IMR-90 (cell line): ENCODE measurements around the gene CPD. TPM values are rescaled to one million over a fixed set of nuclear protein-coding genes. Genes with fewer than 3 reads are reported as not detected.
"Not testable (repeated sequence)": the region's sequence is repeated elsewhere in the genome, so short reads cannot be mapped to it uniquely, and the experiment has no call there.

Experiments used
- ATAC-seq: fragments of 200-7000 bp; cut with Tn5 transposase; 2 replicates; pipeline ENCODE4 v1.9.1; 2020; ENCODE audit warnings: low read depth, mild to moderate bottlenecking, moderate library complexity
- BruUV-seq: library from RNA; stranded (reverse); fragments of 400-500 nt; replicated peaks from 2 replicates; lab custom pipeline; 2021; lab: Mats Ljungman, UMichigan
- CTCF ChIA-PET: fragments of 300-600 bp; formaldehyde crosslinking; extraction: SDS; loops from one replicate; lab custom pipeline; 2021; ENCODE audit warnings: antibody characterized with exemption; lab: Yijun Ruan, JAX
- POLR2A ChIA-PET: fragments of 300-600 bp; sonication (Branson Sonifier 250); formaldehyde crosslinking; loops from one replicate; lab custom pipeline; 2022; ENCODE audit warnings: antibody characterized with exemption; ENCODE audit not compliant: unreplicated experiment; lab: Charles Lee
- DNase-seq: peaks from one replicate; pipeline ENCODE4 v3.0.0; 2013
- H2AFZ ChIP-seq: replicated peaks from 2 replicates; pipeline ENCODE3; 2013; ENCODE audit warnings: low read length, mild to moderate bottlenecking; ENCODE audit not compliant: poor library complexity
- H2AK5ac ChIP-seq: 2 replicates; pipeline ENCODE4 v1.6.1; 2013; ENCODE audit warnings: low read depth, low read length, inconsistent platforms
- H2AK9ac ChIP-seq: replicated peaks from 2 replicates; pipeline ENCODE3; 2013; ENCODE audit warnings: mild to moderate bottlenecking, low read depth, low read length, moderate library complexity; ENCODE audit not compliant: poor library complexity
- H2BK120ac ChIP-seq: 2 replicates; pipeline ENCODE4 v1.6.1; 2013; ENCODE audit warnings: low read depth, low read length, inconsistent platforms
- H2BK15ac ChIP-seq: 3 replicates; pipeline ENCODE4 v1.6.1; 2013; ENCODE audit warnings: low read depth, low read length, inconsistent platforms
- H2BK20ac ChIP-seq: 2 replicates; pipeline ENCODE4 v1.6.1; 2013; ENCODE audit warnings: low read depth, mild to moderate bottlenecking, inconsistent platforms, low read length, moderate library complexity
- H2BK5ac ChIP-seq: 2 replicates; pipeline ENCODE4 v1.6.1; 2013; ENCODE audit warnings: mild to moderate bottlenecking, low read depth, low read length, inconsistent platforms; ENCODE audit not compliant: poor library complexity, severe bottlenecking
- H3K14ac ChIP-seq: replicated peaks from 2 replicates; pipeline ENCODE4 v1.6.1; 2013; ENCODE audit warnings: low read depth, low read length, inconsistent platforms
- H3K18ac ChIP-seq: 2 replicates; pipeline ENCODE4 v1.6.1; 2013; ENCODE audit warnings: low read depth, low read length, control low read depth
- H3K23ac ChIP-seq: 2 replicates; pipeline ENCODE4 v1.6.1; 2013; ENCODE audit warnings: low read depth, low read length, inconsistent platforms
- H3K27ac ChIP-seq: 2 replicates; pipeline ENCODE4 v1.5.1; 2013; ENCODE audit warnings: mild to moderate bottlenecking, control low read depth, low read length; ENCODE audit not compliant: insufficient read depth
- H3K27me3 ChIP-seq: 2 replicates; pipeline ENCODE4 v1.6.1; 2013; ENCODE audit warnings: low read length; ENCODE audit not compliant: control insufficient read depth, insufficient read depth
- H3K36me3 ChIP-seq: 2 replicates; pipeline ENCODE4 v1.6.1; 2013; ENCODE audit warnings: low read length, mixed read lengths; ENCODE audit not compliant: control insufficient read depth, insufficient read depth
- H3K4ac ChIP-seq: 2 replicates; pipeline ENCODE4 v1.6.1; 2013; ENCODE audit warnings: low read depth, low read length, inconsistent platforms
- H3K4me1 ChIP-seq: 2 replicates; pipeline ENCODE4 v1.6.1; 2013; ENCODE audit warnings: low read length, mixed read lengths; ENCODE audit not compliant: control insufficient read depth, insufficient read depth
- H3K4me2 ChIP-seq: 2 replicates; pipeline ENCODE4 v1.6.1; 2013; ENCODE audit warnings: low read depth, mild to moderate bottlenecking, control low read depth, low read length, moderate library complexity
- H3K4me3 ChIP-seq: 2 replicates; pipeline ENCODE4 v1.5.1; 2013; ENCODE audit warnings: low read depth, mild to moderate bottlenecking, control low read depth, low read length, moderate library complexity; ENCODE audit not compliant: insufficient read depth
- H3K56ac ChIP-seq: 2 replicates; pipeline ENCODE4 v1.6.1; 2013; ENCODE audit warnings: low read length, inconsistent platforms; ENCODE audit not compliant: insufficient read depth; ENCODE audit errors: extremely low read depth
- H3K79me1 ChIP-seq, 2 experiments: 2 replicates each; pipeline ENCODE4 v1.6.1; 2013; ENCODE audit warnings: low read length in 2 of 2, inconsistent platforms in 1 of 2, low read depth in 1 of 2
- H3K9ac ChIP-seq: 2 replicates; pipeline ENCODE4 v1.6.1; 2013; ENCODE audit warnings: low read depth, low read length, control low read depth
- H3K9me1 ChIP-seq: 2 replicates; pipeline ENCODE4 v1.6.1; 2013; ENCODE audit warnings: low read length, inconsistent platforms; ENCODE audit not compliant: insufficient read depth
- H3K9me3 ChIP-seq: 2 replicates; pipeline ENCODE4 v1.6.1; 2013; ENCODE audit warnings: low read length; ENCODE audit not compliant: control insufficient read depth, insufficient read depth
- H4K20me1 ChIP-seq: 2 replicates; pipeline ENCODE4 v1.6.1; 2013; ENCODE audit warnings: low read length, inconsistent platforms; ENCODE audit not compliant: insufficient read depth
- H4K5ac ChIP-seq: 2 replicates; pipeline ENCODE4 v1.6.1; 2013; ENCODE audit warnings: mild to moderate bottlenecking, low read depth, low read length, control low read depth
- H4K8ac ChIP-seq, 2 experiments: 2 replicates each; pipeline ENCODE4 v1.6.1; 2013; ENCODE audit warnings: low read depth in 2 of 2, low read length in 2 of 2, control low read depth in 1 of 2, inconsistent platforms in 1 of 2
- H4K91ac ChIP-seq: 2 replicates; pipeline ENCODE4 v1.6.1; 2013; ENCODE audit warnings: low read depth, low read length, inconsistent platforms; ENCODE audit not compliant: insufficient read depth
- NFE2L2 ChIP-seq: fragments of 150-350 bp; IDR thresholded peaks from 2 replicates; pipeline ENCODE4 v1.6.1; 2016; ENCODE audit warnings: low read depth, mild to moderate bottlenecking, low read length
- whole genome bisulfite sequencing, 2 experiments: methylation state at CpG; one replicate each; pipeline versions ENCODE4 v1.1.5 to v1.1.7; 2013; ENCODE audit warnings: missing lambda C conversion rate in 2 of 2; ENCODE audit not compliant: insufficient read length in 1 of 2; ENCODE audit errors: extremely low coverage in 2 of 2; 5-methylcytosine and 5-hydroxymethylcytosine counted together
- dilution Hi-C: fragments of 300-500 bp; cut with HindIII; formaldehyde crosslinking; loops from one replicate; pipeline ENCODE4 v1.14.3; 2018; ENCODE audit warnings: low sequenced_read_pairs; ENCODE audit not compliant: unreplicated experiment
- in situ Hi-C: fragments of 300-500 bp; cut with MboI; formaldehyde crosslinking; loops from 3 replicates; pipeline ENCODE4 v1.14.3; 2019; ENCODE audit warnings: low sequenced_read_pairs, inconsistent platforms, mixed read lengths
- intact Hi-C: fragments of 100-400 bp; cut with micrococcal nuclease; formaldehyde crosslinking; loops from 2 replicates; pipeline ENCODE4 v1.10.0; 2022
- polyA plus RNA-seq, 3 experiments: library from polyadenylated mRNA; depleted of rRNA; stranded (reverse); fragments of >200 nt; gene quantifications; 2 replicates each; pipeline ENCODE4 v1.2.3, GENCODE V29; 2012; ENCODE audit warnings: low replicate concordance in 1 of 3
- total RNA-seq: library from RNA; depleted of rRNA; stranded (reverse); fragments of >200 nt; gene quantifications from 2 replicates; pipeline ENCODE4 v1.2.3, GENCODE V29; 2012
- TF ChIP-seq, protein P1 (sequence below): conservative IDR thresholded peaks from 2 replicates; pipeline ENCODE4 v1.5.1; 2012; ENCODE audit warnings: mild to moderate bottlenecking, low read depth, low read length, improper control_type of control experiment

CPD gene
- total and polyA plus RNA-seq, 2 of the 4 experiments (the other 2 are of a cell fraction), result 23.4 to 94.5 TPM

DNA sequence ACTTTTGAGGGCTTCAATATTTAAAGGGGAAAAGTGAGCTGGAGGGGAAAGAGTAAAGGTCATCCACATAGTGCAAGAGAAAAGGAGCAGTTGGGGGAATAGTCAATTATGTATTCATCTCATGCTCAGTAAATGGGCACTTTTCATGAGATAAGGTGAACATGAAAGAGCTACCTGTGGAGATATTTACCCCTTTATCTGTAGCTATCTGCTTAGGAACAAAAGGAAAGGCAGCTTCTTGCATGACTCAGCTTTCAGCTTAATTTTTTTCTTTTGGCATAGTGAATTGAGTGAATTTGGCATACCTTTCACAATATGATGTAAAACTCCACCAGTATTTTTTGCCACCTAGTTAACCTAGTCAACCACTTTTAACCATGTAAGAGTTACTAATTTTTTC is 26.4 kb downstream of the CPD start:
- BruUV-seq, result no TSS peak
- no peak overlapping the region for H2BK15ac ChIP-seq
- H3K9me1 ChIP-seq, result no peaks in the 10 kb centered on the region
- no peak overlapping the region for H4K8ac ChIP-seq
- CTCF ChIA-PET, result no interaction called here
- H4K20me1 ChIP-seq, result no peaks in the 10 kb centered on the region
- H2BK20ac ChIP-seq, result no peak overlapping the region
- dilution Hi-C loops (no loop called here), in situ Hi-C loops (no loop called here), intact Hi-C loops (no loop called here)
- H3K79me1 ChIP-seq, result peaks cover 3 to 9% of the 10 kb centered on the region in 2 experiments; a peak in 2 of 4 replicates
- no peaks in the 10 kb centered on the region for H3K4me1 ChIP-seq
- POLR2A ChIA-PET, result no interaction called here
- no peak overlapping the region for H3K56ac ChIP-seq
- no peak for DNase-seq
- peaks cover 3% of the 10 kb centered on the region; the same call in 1 of the 2 replicates for H3K36me3 ChIP-seq
- H4K91ac ChIP-seq, result no peak overlapping the region
- no peak overlapping the region for H3K4me2 ChIP-seq
- H2BK5ac ChIP-seq, result no peak overlapping the region
- H3K27ac ChIP-seq, result no peak overlapping the region
- H2AK5ac ChIP-seq, result no peak overlapping the region
- no peak overlapping the region for H2AK9ac ChIP-seq
- no peak overlapping the region for H2AFZ ChIP-seq
- H4K5ac ChIP-seq, result no peak overlapping the region
- H3K27me3 ChIP-seq, result no peaks in the 10 kb centered on the region
- H3K18ac ChIP-seq, result no peak overlapping the region
- H3K4me3 ChIP-seq, result no peak overlapping the region
- no peaks in the 10 kb centered on the region for H3K9me3 ChIP-seq
- H3K23ac ChIP-seq, result no peak overlapping the region; the same call in 1 of the 2 replicates
- H2BK120ac ChIP-seq, result no peak overlapping the region
- TF ChIP-seq NFE2L2, result 0 out of 2 replicates have a peak, but pooled peaks have one; percentile 18
- TF ChIP-seq, protein P1, sequence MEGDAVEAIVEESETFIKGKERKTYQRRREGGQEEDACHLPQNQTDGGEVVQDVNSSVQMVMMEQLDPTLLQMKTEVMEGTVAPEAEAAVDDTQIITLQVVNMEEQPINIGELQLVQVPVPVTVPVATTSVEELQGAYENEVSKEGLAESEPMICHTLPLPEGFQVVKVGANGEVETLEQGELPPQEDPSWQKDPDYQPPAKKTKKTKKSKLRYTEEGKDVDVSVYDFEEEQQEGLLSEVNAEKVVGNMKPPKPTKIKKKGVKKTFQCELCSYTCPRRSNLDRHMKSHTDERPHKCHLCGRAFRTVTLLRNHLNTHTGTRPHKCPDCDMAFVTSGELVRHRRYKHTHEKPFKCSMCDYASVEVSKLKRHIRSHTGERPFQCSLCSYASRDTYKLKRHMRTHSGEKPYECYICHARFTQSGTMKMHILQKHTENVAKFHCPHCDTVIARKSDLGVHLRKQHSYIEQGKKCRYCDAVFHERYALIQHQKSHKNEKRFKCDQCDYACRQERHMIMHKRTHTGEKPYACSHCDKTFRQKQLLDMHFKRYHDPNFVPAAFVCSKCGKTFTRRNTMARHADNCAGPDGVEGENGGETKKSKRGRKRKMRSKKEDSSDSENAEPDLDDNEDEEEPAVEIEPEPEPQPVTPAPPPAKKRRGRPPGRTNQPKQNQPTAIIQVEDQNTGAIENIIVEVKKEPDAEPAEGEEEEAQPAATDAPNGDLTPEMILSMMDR, result no peak
- ATAC-seq, result no peak
- no peak overlapping the region for H3K9ac ChIP-seq
- no peak overlapping the region for H3K4ac ChIP-seq
- H3K14ac ChIP-seq, result no peak overlapping the region

DNA sequence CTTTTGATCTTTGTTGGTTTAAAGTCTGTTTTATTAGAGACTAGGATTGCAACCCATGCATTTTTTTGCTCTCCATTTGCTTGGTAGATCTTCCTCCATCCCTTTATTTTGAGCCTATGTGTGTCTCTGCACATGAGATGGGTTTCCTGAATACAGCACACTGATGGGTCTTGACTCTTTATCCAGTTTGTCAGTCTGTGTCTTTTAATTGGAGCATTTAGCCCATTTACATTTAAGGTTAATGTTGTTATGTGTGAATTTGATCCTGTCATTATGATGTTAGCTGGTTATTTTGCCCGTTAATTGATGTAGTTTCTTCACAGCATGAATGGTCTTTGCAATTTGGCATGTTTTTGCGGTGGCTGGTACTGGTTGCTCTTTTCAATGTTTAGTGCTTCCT is 31.9 kb downstream of the CPD start:
- H3K27me3 ChIP-seq, H2AFZ ChIP-seq, H3K4me1 ChIP-seq, H2BK120ac ChIP-seq, H3K4me3 ChIP-seq, in situ Hi-C loops, H2AK5ac ChIP-seq, H3K4me2 ChIP-seq, H3K18ac ChIP-seq, H3K9ac ChIP-seq, H3K23ac ChIP-seq, CTCF ChIA-PET, H4K5ac ChIP-seq, H2AK9ac ChIP-seq, BruUV-seq, H2BK5ac ChIP-seq, H4K8ac ChIP-seq, H3K36me3 ChIP-seq, H2BK15ac ChIP-seq, H2BK20ac ChIP-seq, H3K9me1 ChIP-seq, H3K56ac ChIP-seq, H3K27ac ChIP-seq, H4K20me1 ChIP-seq, H4K91ac ChIP-seq, H3K14ac ChIP-seq, H3K4ac ChIP-seq, ATAC-seq, dilution Hi-C loops, POLR2A ChIA-PET, DNase-seq, intact Hi-C loops, H3K9me3 ChIP-seq: not testable (repeated sequence)
- WGBS, 2 experiments, result no CpG with 5 or more reads among the region's 2 CpGs
- peaks cover 26 to 27% of the 10 kb centered on the region in 2 experiments for H3K79me1 ChIP-seq
